Endodermal cell (in vitro differentiated cells): Measurements from ENCODE around the gene C13orf42. TPM values are rescaled to one million over a fixed set of nuclear protein-coding genes. Genes with fewer than 3 reads are reported as not detected.

Experiments used
- DNase-seq: peaks from one replicate; pipeline ENCODE4 v3.0.0-alpha.2; 2017
- H3K27ac ChIP-seq: 2 replicates; pipeline ENCODE4 v1.5.1; 2013; ENCODE audit warnings: mild to moderate bottlenecking, low read depth, low read length, moderate library complexity
- H3K27me3 ChIP-seq: 2 replicates; pipeline ENCODE4 v1.6.1; 2013; ENCODE audit warnings: mild to moderate bottlenecking, low read length, moderate library complexity; ENCODE audit not compliant: insufficient read depth, control insufficient read depth, poor library complexity, severe bottlenecking
- H3K36me3 ChIP-seq: 2 replicates; pipeline ENCODE4 v1.7.0; 2013; ENCODE audit warnings: mild to moderate bottlenecking, low read length, moderate library complexity; ENCODE audit not compliant: control insufficient read depth, insufficient read depth
- H3K4me1 ChIP-seq: one replicate; pipeline ENCODE4 v1.7.0; 2013; ENCODE audit warnings: low read length; ENCODE audit not compliant: control insufficient read depth, insufficient read depth
- H3K4me3 ChIP-seq: 2 replicates; pipeline ENCODE4 v1.5.1; 2013; ENCODE audit warnings: mild to moderate bottlenecking, low read length, moderate library complexity
- H3K9ac ChIP-seq: 2 replicates; pipeline ENCODE4 v1.6.1; 2013; ENCODE audit warnings: mild to moderate bottlenecking, low read length, moderate library complexity; ENCODE audit not compliant: poor library complexity, severe bottlenecking; ENCODE audit errors: extremely low read depth
- H3K9me3 ChIP-seq: 2 replicates; pipeline ENCODE4 v1.6.1; 2013; ENCODE audit warnings: mild to moderate bottlenecking, low read length, moderate library complexity; ENCODE audit not compliant: control insufficient read depth
- H3K27ac Mint-ChIP-seq: 2 replicates; pipeline ENCODE4 v1.8.0; 2020; ENCODE audit warnings: mixed read lengths
- H3K27me3 Mint-ChIP-seq: 2 replicates; pipeline ENCODE4 v1.8.0; 2021; ENCODE audit warnings: mild to moderate bottlenecking, mixed read lengths; ENCODE audit not compliant: insufficient read depth
- H3K36me3 Mint-ChIP-seq: 2 replicates; pipeline ENCODE4 v1.8.0; 2020; ENCODE audit warnings: low read depth, mixed read lengths
- H3K4me1 Mint-ChIP-seq: 2 replicates; pipeline ENCODE4 v1.8.0; 2020; ENCODE audit warnings: mixed read lengths
- H3K4me3 Mint-ChIP-seq: 2 replicates; pipeline ENCODE4 v1.8.0; 2020; ENCODE audit warnings: mild to moderate bottlenecking, moderate library complexity, mixed read lengths
- H3K9me3 Mint-ChIP-seq: 2 replicates; pipeline ENCODE4 v1.8.0; 2020; ENCODE audit warnings: mild to moderate bottlenecking, mixed read lengths
- WGBS, 2 experiments: methylation state at CpG; one replicate each; pipeline versions ENCODE4 v1.1.5 to v1.1.7; 2013; ENCODE audit warnings: missing lambda C conversion rate in 2 of 2, mixed read lengths in 1 of 2; ENCODE audit not compliant: insufficient coverage in 1 of 2, insufficient read length in 1 of 2; 5-methylcytosine and 5-hydroxymethylcytosine counted together
- total RNA-seq, 2 donors: library from RNA; stranded (reverse); fragmentation: NEBNext Ultra II Directional in 1 of 2; extraction: Animal tissue kit (Norgen Biotek cat#: 25700) in 1 of 2; gene quantifications; 2 replicates in 1 of 2; 3 replicates in 1 of 2; pipeline ENCODE4 v1.2.1, GENCODE V29; 2021
- TF ChIP-seq, protein P1 (sequence below): fragments of 200-600 bp; sonication (generic); conservative IDR thresholded peaks from 2 replicates; pipeline ENCODE4 v1.5.0; 2021; ENCODE audit warnings: antibody characterized with exemption, mild to moderate bottlenecking

The C13orf42 gene
- total RNA-seq, 2 donors from 2014 or later: 19.0 to 27.7 TPM

DNA sequence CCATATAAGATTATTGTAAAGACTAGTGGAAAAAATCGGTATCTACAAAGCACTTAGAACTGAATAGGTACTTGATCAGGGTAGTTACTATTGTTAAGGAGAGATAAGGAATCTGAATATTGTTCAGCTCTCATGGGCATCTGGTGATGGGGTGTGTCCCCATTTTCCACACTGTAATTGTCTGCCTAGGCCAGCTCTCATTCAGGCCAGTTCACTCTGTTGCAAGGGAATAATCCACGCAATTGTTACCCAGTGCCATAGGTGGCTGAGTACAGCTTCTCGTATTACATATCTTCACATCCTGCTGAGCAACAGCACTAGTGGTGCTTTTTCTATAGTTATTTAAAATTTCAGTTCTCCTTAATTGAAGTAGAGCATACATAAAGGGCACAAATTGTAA lies 45.6 kb upstream of the C13orf42 start:
- H3K27ac Mint-ChIP-seq: no peak overlapping the region
- H3K27me3 Mint-ChIP-seq: no peaks in the 10 kb centered on the region
- Histone ChIP-seq H3K27me3 (no peaks in the 10 kb centered on the region), H3K4me1 (peaks cover 6% of the 10 kb centered on the region), H3K36me3 (peaks cover 12% of the 10 kb centered on the region), H3K9me3 (peaks cover 6% of the 10 kb centered on the region), H3K4me3 (no peak overlapping the region), H3K9ac (no peak overlapping the region), H3K27ac (no peak overlapping the region)
- peaks cover 7% of the 10 kb centered on the region for H3K9me3 Mint-ChIP-seq
- TF ChIP-seq, protein P1, sequence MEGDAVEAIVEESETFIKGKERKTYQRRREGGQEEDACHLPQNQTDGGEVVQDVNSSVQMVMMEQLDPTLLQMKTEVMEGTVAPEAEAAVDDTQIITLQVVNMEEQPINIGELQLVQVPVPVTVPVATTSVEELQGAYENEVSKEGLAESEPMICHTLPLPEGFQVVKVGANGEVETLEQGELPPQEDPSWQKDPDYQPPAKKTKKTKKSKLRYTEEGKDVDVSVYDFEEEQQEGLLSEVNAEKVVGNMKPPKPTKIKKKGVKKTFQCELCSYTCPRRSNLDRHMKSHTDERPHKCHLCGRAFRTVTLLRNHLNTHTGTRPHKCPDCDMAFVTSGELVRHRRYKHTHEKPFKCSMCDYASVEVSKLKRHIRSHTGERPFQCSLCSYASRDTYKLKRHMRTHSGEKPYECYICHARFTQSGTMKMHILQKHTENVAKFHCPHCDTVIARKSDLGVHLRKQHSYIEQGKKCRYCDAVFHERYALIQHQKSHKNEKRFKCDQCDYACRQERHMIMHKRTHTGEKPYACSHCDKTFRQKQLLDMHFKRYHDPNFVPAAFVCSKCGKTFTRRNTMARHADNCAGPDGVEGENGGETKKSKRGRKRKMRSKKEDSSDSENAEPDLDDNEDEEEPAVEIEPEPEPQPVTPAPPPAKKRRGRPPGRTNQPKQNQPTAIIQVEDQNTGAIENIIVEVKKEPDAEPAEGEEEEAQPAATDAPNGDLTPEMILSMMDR: no peak
- H3K36me3 Mint-ChIP-seq: peaks cover 34% of the 10 kb centered on the region
- H3K4me3 Mint-ChIP-seq: no peak overlapping the region
- whole genome bisulfite sequencing, 2 experiments: 96 to 100% methylated on average over 2 to 3 of the region's 3 CpGs
- DNase-seq: peak; percentile 37
- H3K4me1 Mint-ChIP-seq: peaks cover 67% of the 10 kb centered on the region

GRCh38 chr13:51155776-51156515 lies 44.9 kb upstream of the C13orf42 start:
- H3K36me3 ChIP-seq: peaks cover 18% of the 10 kb centered on the region
- H3K4me3 ChIP-seq: no peak overlapping the region
- Mint-ChIP-seq H3K27me3 (no peaks in the 10 kb centered on the region), H3K36me3 (peaks cover 41% of the 10 kb centered on the region), H3K27ac (no peak overlapping the region), H3K4me1 (peaks cover 66% of the 10 kb centered on the region), H3K4me3 (no peak overlapping the region), H3K9me3 (peaks cover 7% of the 10 kb centered on the region)
- peak; percentile 54 for DNase-seq
- TF ChIP-seq, protein P1: no peak
- H3K9me3 ChIP-seq: peaks cover 12% of the 10 kb centered on the region
- H3K27me3 ChIP-seq: no peaks in the 10 kb centered on the region
- no peak overlapping the region for H3K27ac ChIP-seq
- 79 to 90% methylated on average over 5 to 8 of the region's 8 CpGs for whole genome bisulfite sequencing, 2 experiments
- H3K4me1 ChIP-seq: peaks cover 6% of the 10 kb centered on the region
- H3K9ac ChIP-seq: no peak overlapping the region

- Mint-ChIP-seq H3K36me3 (peaks cover 42% of the 10 kb centered on the region), H3K4me3 (no peak overlapping the region), H3K4me1 (peaks cover 74% of the 10 kb centered on the region), H3K9me3 (peaks cover 4% of the 10 kb centered on the region), H3K27me3 (no peaks in the 10 kb centered on the region), H3K27ac (no peak overlapping the region)
- H3K36me3 ChIP-seq: peaks cover 25% of the 10 kb centered on the region
- H3K27ac ChIP-seq: no peak overlapping the region
- H3K4me1 ChIP-seq: peaks cover 6% of the 10 kb centered on the region
- H3K4me3 ChIP-seq: no peak overlapping the region
- no peak overlapping the region for H3K9ac ChIP-seq
- WGBS, 2 experiments: 97 to 100% methylated on average over 1 of the region's 1 CpG
- H3K9me3 ChIP-seq: peaks cover 12% of the 10 kb centered on the region
- TF ChIP-seq, protein P1: no peak
- no peak for DNase-seq
- no peaks in the 10 kb centered on the region for H3K27me3 ChIP-seq
Measured at GRCh38 chr13:51155161-51155560, 44.1 kb upstream of the C13orf42 start.
